DOHH2 (cell line): ENCODE measurements around the gene NBEA.

Experiments used
- CTCF ChIP-seq: fragments of 200-600 bp; sonication (generic); IDR thresholded peaks from one replicate; pipeline ENCODE4 v1.5.1; 2014; ENCODE audit warnings: antibody characterized with exemption, mild to moderate bottlenecking, low read depth, low read length; ENCODE audit not compliant: poor library complexity, severe bottlenecking
- EZH2phosphoT487 ChIP-seq: fragments of 200-600 bp; sonication (generic); IDR thresholded peaks from 2 replicates; pipeline ENCODE4 v1.6.1; 2017; ENCODE audit warnings: borderline replicate concordance, mild to moderate bottlenecking, antibody characterized with exemption, low read length, moderate library complexity, mixed read lengths

GRCh38 chr13:35720290-35720689, 778.2 kb downstream of the NBEA start:
- no peak for TF ChIP-seq CTCF
- TF ChIP-seq EZH2phosphoT487 = no peak
